ENCODE measurements around the gene SCN9A. TPM values are rescaled to one million over a fixed set of nuclear protein-coding genes. Genes with fewer than 3 reads are reported as not detected.
"Not testable (repeated sequence)": the region's sequence is repeated elsewhere in the genome, so short reads cannot be mapped to it uniquely, and the experiment has no call there.

Gene SCN9A
- total and polyA plus RNA-seq, 5 donors from 2014 or later = 0.57 TPM; not detected in 4

DNA sequence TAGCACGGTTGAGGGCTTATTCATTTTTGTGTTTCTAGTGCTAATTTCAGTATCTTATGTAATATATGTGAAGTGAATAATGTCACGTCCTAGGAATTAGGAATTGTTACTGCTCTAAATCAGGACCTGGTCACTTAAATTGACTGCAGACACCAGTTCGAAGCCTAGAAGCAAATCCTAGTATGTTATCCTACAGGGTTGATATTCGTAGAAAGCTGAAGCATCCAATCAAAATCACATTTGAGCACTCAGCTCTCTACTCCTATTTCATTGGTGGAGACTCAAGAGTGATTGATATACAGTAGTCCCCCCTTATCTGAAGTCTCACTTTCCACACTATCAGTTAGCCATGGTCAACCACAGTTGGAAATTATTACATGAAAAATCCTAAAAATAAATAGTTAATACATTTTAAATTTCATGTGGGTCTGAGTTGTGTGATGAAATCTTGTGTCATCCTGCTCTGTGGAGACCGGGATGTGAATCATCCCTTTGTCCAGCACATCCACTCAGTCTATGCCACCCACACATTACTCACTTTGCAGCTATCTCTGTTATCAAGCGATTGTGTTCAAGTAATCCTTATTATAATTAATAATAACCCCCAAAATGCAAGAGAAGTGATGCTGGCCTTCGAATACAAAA lies 35.2 kb upstream of the SCN9A start:
- Histone ChIP-seq H3K36me3 (ENCODE audit: control insufficient read depth, insufficient read depth, low read length) (no peaks in the 10 kb centered on the region), H3K27ac (ENCODE audit: insufficient read depth, low read length, poor library complexity, severe bottlenecking) (no peak overlapping the region), H3K9me3 (ENCODE audit: control insufficient read depth in 2 of 2, low read length in 2 of 2) (no peaks in the 10 kb centered on the region), H3K27me3 (ENCODE audit: control insufficient read depth, insufficient read depth, low read length) (no peaks in the 10 kb centered on the region), H3K4me1 (ENCODE audit: control insufficient read depth, insufficient read depth, low read length, poor library complexity, severe bottlenecking) (no peaks in the 10 kb centered on the region), H3K4me3 (ENCODE audit: low read depth, low read length) (no peak overlapping the region)
- Mint-ChIP-seq H3K27me3 (no peaks in the 10 kb centered on the region), H3K4me3 (no peak overlapping the region), H3K27ac (no peak overlapping the region), H3K36me3 (no peaks in the 10 kb centered on the region), H3K9me3 (peaks cover 0 to 4% (median 0%) of the 10 kb centered on the region in 7 donors), H3K4me1 (no peaks in the 10 kb centered on the region)
- ATAC-seq (ENCODE audit: low read depth in 2 of 2) (no peak), DNase-seq (no peak)

DNA sequence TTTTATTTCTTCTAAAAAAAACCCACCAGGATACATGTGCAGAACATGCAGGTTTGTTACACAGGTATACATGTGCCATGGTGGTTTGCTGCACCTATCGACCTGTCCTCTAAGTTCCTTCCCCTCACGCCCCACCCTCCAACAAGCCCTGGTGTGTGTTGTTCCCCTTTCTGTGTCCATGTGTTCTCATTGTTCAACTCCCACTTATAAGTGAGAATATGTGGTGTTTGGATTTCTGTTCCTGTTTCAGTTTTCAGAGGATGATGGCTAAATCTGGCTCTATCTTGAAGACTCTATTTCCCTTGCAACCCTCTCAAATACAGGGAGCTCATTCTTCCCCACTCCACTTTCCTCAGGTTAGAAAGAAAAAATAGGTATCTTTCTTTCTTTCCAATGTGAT lies 32.0 kb upstream of the SCN9A start:
- not testable (repeated sequence) for H3K9me3 Mint-ChIP-seq; H3K4me1 ChIP-seq (ENCODE audit: control insufficient read depth, insufficient read depth, low read length, poor library complexity, severe bottlenecking); H3K4me3 Mint-ChIP-seq; H3K27me3 Mint-ChIP-seq; H3K9me3 ChIP-seq (ENCODE audit: control insufficient read depth in 2 of 2, low read length in 2 of 2); H3K27ac ChIP-seq (ENCODE audit: insufficient read depth, low read length, poor library complexity, severe bottlenecking); H3K36me3 Mint-ChIP-seq; H3K4me1 Mint-ChIP-seq; H3K4me3 ChIP-seq (ENCODE audit: low read depth, low read length); H3K36me3 ChIP-seq (ENCODE audit: control insufficient read depth, insufficient read depth, low read length); H3K27ac Mint-ChIP-seq; H3K27me3 ChIP-seq (ENCODE audit: control insufficient read depth, insufficient read depth, low read length); ATAC-seq (ENCODE audit: low read depth in 2 of 2); DNase-seq

DNA sequence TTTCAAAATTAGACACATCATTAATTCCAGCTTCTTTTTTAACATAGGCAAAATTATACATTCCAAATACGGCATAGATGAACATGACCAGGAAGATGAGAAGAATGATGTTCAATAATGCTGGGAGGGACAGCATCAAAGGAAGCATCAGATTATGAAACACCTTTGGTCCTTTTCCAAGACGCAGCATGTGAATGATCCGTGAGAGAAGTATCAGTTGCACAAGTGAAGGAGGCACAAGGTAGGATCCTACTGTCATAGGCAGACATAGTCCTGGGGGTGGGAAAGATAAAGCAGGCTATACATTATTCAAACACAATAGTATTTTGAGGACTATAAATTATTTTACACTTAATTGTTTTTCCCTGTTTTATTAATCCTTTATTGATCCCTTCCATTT lies 30.6 kb upstream of the SCN9A start:
- Histone ChIP-seq H3K4me3 (ENCODE audit: low read depth, low read length) (no peak overlapping the region), H3K4me1 (ENCODE audit: control insufficient read depth, insufficient read depth, low read length, poor library complexity, severe bottlenecking) (no peaks in the 10 kb centered on the region), H3K9me3 (ENCODE audit: control insufficient read depth in 2 of 2, low read length in 2 of 2) (no peaks in the 10 kb centered on the region), H3K36me3 (ENCODE audit: control insufficient read depth, insufficient read depth, low read length) (no peaks in the 10 kb centered on the region), H3K27ac (ENCODE audit: insufficient read depth, low read length, poor library complexity, severe bottlenecking) (no peak overlapping the region), H3K27me3 (ENCODE audit: control insufficient read depth, insufficient read depth, low read length) (no peaks in the 10 kb centered on the region)
- DNase-seq = no peak
- Mint-ChIP-seq H3K27me3 (no peaks in the 10 kb centered on the region), H3K9me3 (peaks cover 0 to 5% (median 0%) of the 10 kb centered on the region in 7 donors), H3K27ac (no peak overlapping the region), H3K4me1 (no peaks in the 10 kb centered on the region), H3K4me3 (no peak overlapping the region), H3K36me3 (no peaks in the 10 kb centered on the region)
- ATAC-seq (ENCODE audit: low read depth in 2 of 2) = no peak

DNA sequence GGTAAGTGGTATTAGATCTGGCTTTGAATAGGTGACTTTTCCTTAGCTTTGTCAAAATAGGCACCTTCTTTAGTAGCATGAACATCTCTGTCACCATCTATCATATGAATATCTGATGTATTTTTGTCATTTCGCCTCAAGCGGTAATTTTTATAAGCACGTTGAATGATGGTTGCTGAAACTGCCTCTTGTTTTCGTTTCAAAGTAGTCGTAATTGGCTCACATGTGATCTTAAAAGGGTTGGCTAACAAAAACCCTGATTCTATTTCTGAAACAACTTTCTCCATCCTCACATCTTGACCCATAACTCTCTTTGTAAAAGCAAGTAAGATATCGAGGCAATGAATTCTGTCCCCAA lies 29.8 kb upstream of the SCN9A start:
- H3K36me3 ChIP-seq (ENCODE audit: control insufficient read depth, insufficient read depth, low read length) = no peaks in the 10 kb centered on the region
- Mint-ChIP-seq H3K27me3 (no peaks in the 10 kb centered on the region), H3K36me3 (no peaks in the 10 kb centered on the region), H3K27ac (no peak overlapping the region), H3K4me1 (no peaks in the 10 kb centered on the region), H3K4me3 (no peak overlapping the region), H3K9me3 (peaks cover 0 to 5% (median 0%) of the 10 kb centered on the region in 7 donors)
- no peak overlapping the region for H3K4me3 ChIP-seq (ENCODE audit: low read depth, low read length)
- H3K27me3 ChIP-seq (ENCODE audit: control insufficient read depth, insufficient read depth, low read length) = no peaks in the 10 kb centered on the region
- DNase-seq = no peak
- ATAC-seq (ENCODE audit: low read depth in 2 of 2) = no peak
- H3K27ac ChIP-seq (ENCODE audit: insufficient read depth, low read length, poor library complexity, severe bottlenecking) = no peak overlapping the region
- H3K4me1 ChIP-seq (ENCODE audit: control insufficient read depth, insufficient read depth, low read length, poor library complexity, severe bottlenecking) = no peaks in the 10 kb centered on the region
- H3K9me3 ChIP-seq (ENCODE audit: control insufficient read depth in 2 of 2, low read length in 2 of 2) = no peaks in the 10 kb centered on the region

DNA sequence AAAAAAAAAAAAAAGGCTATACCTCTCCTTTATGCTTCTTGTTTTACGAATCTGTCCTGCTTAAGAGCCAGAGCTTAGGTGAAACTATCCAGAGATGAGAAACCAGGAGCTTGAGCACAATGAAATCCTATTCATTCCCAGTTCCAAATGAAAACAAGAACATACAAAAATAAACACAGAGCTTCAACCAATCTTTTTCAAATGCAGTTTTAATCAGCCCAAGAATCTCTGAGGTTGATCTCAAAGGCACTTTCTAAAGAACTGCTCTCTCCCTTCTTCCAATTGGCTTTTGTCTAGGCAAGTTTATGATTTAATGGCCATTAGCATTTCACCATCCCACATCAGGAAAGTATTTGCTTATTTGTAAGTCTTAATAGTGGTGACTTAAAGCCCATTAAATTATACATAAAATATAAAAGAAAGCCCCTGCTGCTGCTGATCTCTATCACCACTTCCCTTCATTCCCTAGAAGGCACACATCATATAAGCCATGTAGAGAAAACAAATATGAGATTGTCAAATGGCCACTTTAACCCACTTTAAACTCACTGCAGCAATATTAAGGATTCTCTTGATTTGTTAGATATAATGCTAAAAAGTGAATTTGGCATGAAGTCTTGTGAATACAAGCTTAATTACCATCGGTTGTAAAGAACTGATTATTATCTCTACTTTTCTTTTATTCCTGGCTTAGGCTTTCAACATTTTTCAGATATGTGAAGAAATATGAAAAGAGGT lies 29.3 kb upstream of the SCN9A start:
- Histone ChIP-seq H3K27me3 (ENCODE audit: control insufficient read depth, insufficient read depth, low read length) (no peaks in the 10 kb centered on the region), H3K9me3 (ENCODE audit: control insufficient read depth in 2 of 2, low read length in 2 of 2) (no peaks in the 10 kb centered on the region), H3K4me3 (ENCODE audit: low read depth, low read length) (no peak overlapping the region), H3K36me3 (ENCODE audit: control insufficient read depth, insufficient read depth, low read length) (no peaks in the 10 kb centered on the region), H3K27ac (ENCODE audit: insufficient read depth, low read length, poor library complexity, severe bottlenecking) (no peak overlapping the region), H3K4me1 (ENCODE audit: control insufficient read depth, insufficient read depth, low read length, poor library complexity, severe bottlenecking) (no peaks in the 10 kb centered on the region)
- Mint-ChIP-seq H3K4me3 (no peak overlapping the region), H3K27me3 (no peaks in the 10 kb centered on the region), H3K9me3 (peaks cover 0 to 7% (median 0%) of the 10 kb centered on the region in 7 donors), H3K36me3 (no peaks in the 10 kb centered on the region), H3K27ac (no peak overlapping the region), H3K4me1 (no peaks in the 10 kb centered on the region)
- no peak for DNase-seq
- ATAC-seq (ENCODE audit: low read depth in 2 of 2) = no peak

- Mint-ChIP-seq H3K27ac (no peak overlapping the region), H3K9me3 (peaks cover 0 to 4% (median 0%) of the 10 kb centered on the region in 7 donors), H3K4me3 (no peak overlapping the region), H3K27me3 (no peaks in the 10 kb centered on the region), H3K36me3 (no peaks in the 10 kb centered on the region), H3K4me1 (no peaks in the 10 kb centered on the region)
- H3K4me1 ChIP-seq (ENCODE audit: control insufficient read depth, insufficient read depth, low read length, poor library complexity, severe bottlenecking) = no peaks in the 10 kb centered on the region
- DNase-seq (no peak), ATAC-seq (ENCODE audit: low read depth in 2 of 2) (no peak)
- H3K27me3 ChIP-seq (ENCODE audit: control insufficient read depth, insufficient read depth, low read length) = no peaks in the 10 kb centered on the region
- H3K4me3 ChIP-seq (ENCODE audit: low read depth, low read length) = no peak overlapping the region
- no peaks in the 10 kb centered on the region for H3K36me3 ChIP-seq (ENCODE audit: control insufficient read depth, insufficient read depth, low read length)
- no peak overlapping the region for H3K27ac ChIP-seq (ENCODE audit: insufficient read depth, low read length, poor library complexity, severe bottlenecking)
- no peaks in the 10 kb centered on the region for H3K9me3 ChIP-seq (ENCODE audit: control insufficient read depth in 2 of 2, low read length in 2 of 2)
Measured at GRCh38 chr2:166394245-166394644, 18.5 kb upstream of the SCN9A start.

DNA sequence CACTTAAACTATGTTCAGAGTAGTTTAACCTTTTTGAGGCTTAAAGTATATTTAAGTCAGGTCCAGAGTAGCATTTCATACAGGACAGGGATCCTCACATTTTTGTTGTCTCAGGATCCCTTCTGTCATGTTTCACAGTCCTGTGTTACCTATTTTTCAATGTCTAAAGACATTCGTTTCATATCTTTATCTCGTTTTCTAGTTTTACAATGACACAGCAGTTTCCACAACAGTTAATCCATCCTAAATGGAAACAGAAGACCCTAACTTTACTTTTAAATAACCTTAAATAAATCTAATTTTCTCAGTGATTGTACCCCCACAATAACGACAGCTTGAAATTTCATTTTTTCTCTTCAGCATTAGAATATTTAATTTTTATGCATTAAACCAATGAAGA lies 17.3 kb upstream of the SCN9A start:
- Histone ChIP-seq H3K27ac (ENCODE audit: insufficient read depth, low read length, poor library complexity, severe bottlenecking) (no peak overlapping the region), H3K27me3 (ENCODE audit: control insufficient read depth, insufficient read depth, low read length) (no peaks in the 10 kb centered on the region), H3K9me3 (ENCODE audit: control insufficient read depth in 2 of 2, low read length in 2 of 2) (no peaks in the 10 kb centered on the region), H3K36me3 (ENCODE audit: control insufficient read depth, insufficient read depth, low read length) (no peaks in the 10 kb centered on the region), H3K4me1 (ENCODE audit: control insufficient read depth, insufficient read depth, low read length, poor library complexity, severe bottlenecking) (no peaks in the 10 kb centered on the region), H3K4me3 (ENCODE audit: low read depth, low read length) (no peak overlapping the region)
- no peak for DNase-seq
- no peak for ATAC-seq (ENCODE audit: low read depth in 2 of 2)
- no peaks in the 10 kb centered on the region for H3K4me1 Mint-ChIP-seq
- H3K4me3 Mint-ChIP-seq = no peak overlapping the region
- H3K36me3 Mint-ChIP-seq = no peaks in the 10 kb centered on the region
- H3K9me3 Mint-ChIP-seq = peaks cover 0 to 4% (median 0%) of the 10 kb centered on the region in 7 donors
- no peaks in the 10 kb centered on the region for H3K27me3 Mint-ChIP-seq
- no peak overlapping the region for H3K27ac Mint-ChIP-seq

GRCh38 chr2:166388481-166389070 lies 12.8 kb upstream of the SCN9A start:
- Mint-ChIP-seq H3K4me3 (no peak overlapping the region), H3K27me3 (no peaks in the 10 kb centered on the region), H3K4me1 (no peaks in the 10 kb centered on the region), H3K9me3 (peaks cover 0 to 1% (median 0%) of the 10 kb centered on the region in 7 donors), H3K36me3 (no peaks in the 10 kb centered on the region), H3K27ac (no peak overlapping the region)
- Histone ChIP-seq H3K27me3 (ENCODE audit: control insufficient read depth, insufficient read depth, low read length) (no peaks in the 10 kb centered on the region), H3K36me3 (ENCODE audit: control insufficient read depth, insufficient read depth, low read length) (no peaks in the 10 kb centered on the region), H3K27ac (ENCODE audit: insufficient read depth, low read length, poor library complexity, severe bottlenecking) (no peak overlapping the region), H3K9me3 (ENCODE audit: control insufficient read depth in 2 of 2, low read length in 2 of 2) (no peaks in the 10 kb centered on the region), H3K4me3 (ENCODE audit: low read depth, low read length) (no peak overlapping the region), H3K4me1 (ENCODE audit: control insufficient read depth, insufficient read depth, low read length, poor library complexity, severe bottlenecking) (no peaks in the 10 kb centered on the region)
- ATAC-seq (ENCODE audit: low read depth in 2 of 2) (no peak), DNase-seq (no peak)

Measured in CD4-positive, CD25-positive, alpha-beta regulatory T cell (primary cell).